ENCODE results near the gene ANKRD45.
"Not testable (repeated sequence)": the region's sequence is repeated elsewhere in the genome, so short reads cannot be mapped to it uniquely, and the experiment has no call there.

ANKRD45 gene

GRCh38 chr1:173702736-173703135, 33.1 kb upstream of the ANKRD45 start:
- no peak overlapping the region for H3K4me3 ChIP-seq (ENCODE audit: low read depth, low read length)
- TF ChIP-seq CTCF (IDR thresholded peaks at IDR 0.05; ENCODE audit: low read depth, low read length) = no peak

GRCh38 chr1:173701299-173701698, 31.6 kb upstream of the ANKRD45 start:
- not testable (repeated sequence) for H3K4me3 ChIP-seq (ENCODE audit: low read depth, low read length)

GRCh38 chr1:173693238-173693637, 23.6 kb upstream of the ANKRD45 start:
- H3K4me3 ChIP-seq (ENCODE audit: low read depth, low read length) = no peak overlapping the region
- TF ChIP-seq CTCF (IDR thresholded peaks at IDR 0.05; ENCODE audit: low read depth, low read length) = no peak

- H3K4me3 ChIP-seq (ENCODE audit: low read depth, low read length) = no peak overlapping the region
- TF ChIP-seq CTCF (IDR thresholded peaks at IDR 0.05; ENCODE audit: low read depth, low read length) = no peak
These were observed 18.6 kb upstream of the ANKRD45 start for GRCh38 chr1:173688300-173688699.

- H3K4me3 ChIP-seq (ENCODE audit: low read depth, low read length) = not testable (repeated sequence)
These were observed 15.5 kb upstream of the ANKRD45 start for GRCh38 chr1:173685121-173685520.

GRCh38 chr1:173683838-173684237, 14.2 kb upstream of the ANKRD45 start:
- H3K4me3 ChIP-seq (ENCODE audit: low read depth, low read length) = not testable (repeated sequence)

GRCh38 chr1:173682184-173682583, 12.5 kb upstream of the ANKRD45 start:
- no peak for TF ChIP-seq CTCF (IDR thresholded peaks at IDR 0.05; ENCODE audit: low read depth, low read length)
- no peak overlapping the region for H3K4me3 ChIP-seq (ENCODE audit: low read depth, low read length)

GRCh38 chr1:173680152-173680551, 10.5 kb upstream of the ANKRD45 start:
- not testable (repeated sequence) for H3K4me3 ChIP-seq (ENCODE audit: low read depth, low read length)

GRCh38 chr1:173674496-173674895, 4.8 kb upstream of the ANKRD45 start:
- H3K4me3 ChIP-seq (ENCODE audit: low read depth, low read length) = not testable (repeated sequence)

GRCh38 chr1:173666646-173667045, 3.0 kb downstream of the ANKRD45 start:
- TF ChIP-seq CTCF (IDR thresholded peaks at IDR 0.05; ENCODE audit: low read depth, low read length) = no peak
- H3K4me3 ChIP-seq (ENCODE audit: low read depth, low read length) = no peak overlapping the region

Data from WI38 (cell line).